ENCODE measurements around the gene WARS2.

WARS2 gene

DNA sequence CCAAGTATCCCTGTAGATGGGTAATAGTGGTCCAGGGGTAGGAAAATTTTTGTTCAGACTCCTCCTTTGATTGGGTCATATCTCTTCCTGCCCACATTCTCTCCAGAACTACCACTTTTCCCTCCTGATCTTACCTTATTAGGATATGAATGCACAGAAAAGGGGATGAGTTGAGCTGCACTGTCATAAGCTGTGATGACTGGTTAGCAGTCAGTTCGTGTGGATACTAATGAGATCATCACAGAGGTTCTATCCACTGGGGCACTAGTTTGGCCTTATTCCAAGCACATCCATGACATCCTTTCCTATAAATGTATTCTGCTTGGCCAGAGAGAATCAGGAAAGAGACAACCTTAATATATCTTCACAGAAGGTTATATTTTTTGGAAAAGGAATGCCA is 130.3 kb downstream of the WARS2 start:
- no peak for DNase-seq

DNA sequence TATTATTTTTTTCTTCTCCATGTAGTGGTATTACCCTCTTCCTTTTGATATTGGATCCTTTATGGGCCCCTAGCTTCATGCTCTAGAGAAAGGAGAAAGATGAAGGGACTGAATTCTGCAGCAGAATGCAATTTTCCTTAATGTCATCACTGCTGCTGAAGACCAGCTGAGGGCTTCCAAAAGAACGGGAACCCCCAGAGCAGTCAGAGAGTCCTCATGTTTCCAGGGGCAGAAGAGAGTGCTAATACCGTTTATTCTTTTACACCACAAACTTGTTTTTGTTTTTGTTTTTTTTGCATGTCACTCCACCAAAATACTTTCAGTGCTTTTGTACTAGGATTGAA is 131.2 kb downstream of the WARS2 start:
- no peak for DNase-seq

DNA sequence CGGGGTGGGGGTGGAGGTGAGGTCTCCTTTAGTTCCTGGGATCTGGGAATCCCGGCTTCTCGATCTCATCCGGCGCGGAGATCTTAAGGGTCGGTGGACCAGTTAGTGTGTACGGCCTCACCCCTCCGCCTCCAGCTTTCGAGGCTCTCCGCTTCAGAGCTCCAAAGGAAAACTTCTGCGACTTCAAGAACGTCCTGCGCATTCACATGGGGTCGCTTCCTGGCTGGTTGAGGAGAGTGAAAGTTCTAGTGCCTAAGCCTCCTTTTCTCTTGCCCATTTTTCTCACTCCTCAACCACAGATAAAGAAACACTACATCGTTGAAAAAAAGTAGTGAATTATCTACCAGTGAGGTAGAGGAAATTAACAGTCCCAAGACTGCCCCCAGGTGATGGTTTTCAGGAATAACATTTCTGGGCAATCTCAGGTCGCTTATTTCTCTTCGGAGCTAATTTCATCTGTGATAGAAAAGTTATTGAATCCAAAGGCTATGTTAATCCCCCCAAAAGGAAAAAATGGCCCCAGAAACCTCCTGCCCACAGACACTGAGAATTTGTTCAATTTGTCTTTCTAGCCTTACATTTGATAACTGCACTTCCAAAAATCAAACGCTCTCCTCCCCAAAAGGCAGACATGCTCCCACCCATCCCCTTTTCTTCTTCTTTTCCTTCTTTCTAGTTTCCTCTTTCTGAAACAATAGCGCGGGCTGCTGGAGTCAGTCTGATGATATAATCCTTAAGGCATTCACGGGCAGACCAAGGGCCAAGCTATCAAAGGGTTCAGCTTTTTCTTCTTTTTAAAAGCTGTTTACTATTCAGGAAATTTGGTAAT is 131.8 kb downstream of the WARS2 start:
- DNase-seq = peak; percentile 4

DNA sequence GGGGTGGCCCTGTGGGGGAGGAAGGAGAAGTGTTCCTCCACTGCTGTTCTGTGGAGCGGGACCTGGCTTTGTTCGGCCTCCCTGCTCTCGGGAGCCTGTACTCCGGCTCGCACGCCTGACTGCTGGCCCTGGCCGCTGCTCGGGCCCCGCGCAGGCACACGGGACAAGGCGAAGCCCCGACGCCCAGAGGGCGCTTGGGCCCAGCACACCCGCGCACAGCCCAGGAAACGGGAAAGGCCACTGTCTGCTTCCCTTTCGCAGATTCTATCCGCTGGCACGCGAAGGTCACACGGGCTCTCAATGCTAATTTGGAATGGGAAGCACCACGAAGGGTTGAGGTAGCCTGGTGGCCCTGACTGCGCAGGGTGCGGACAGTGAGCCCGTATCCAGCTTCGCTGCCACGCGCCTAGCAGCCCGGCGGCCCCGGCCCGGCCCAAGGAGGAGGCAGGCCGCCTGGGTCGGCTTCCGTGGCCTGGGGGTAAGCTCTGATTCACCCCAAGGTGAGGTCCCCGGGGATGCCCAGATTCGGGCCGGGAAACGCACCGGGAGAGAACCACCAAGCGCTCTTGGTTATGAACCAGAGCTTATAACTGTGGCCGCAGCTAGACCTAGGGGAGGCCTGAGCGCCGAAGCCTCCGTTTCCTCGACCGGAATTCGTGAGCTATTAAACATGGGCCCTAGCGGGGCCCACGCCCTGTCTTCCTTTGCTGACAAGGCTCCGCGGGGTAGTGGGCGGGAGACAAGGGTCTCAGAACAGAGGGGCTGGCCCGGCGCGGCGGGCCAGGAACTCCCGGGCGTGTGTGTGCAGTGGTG is 132.6 kb downstream of the WARS2 start:
- DNase-seq = no peak

DNA sequence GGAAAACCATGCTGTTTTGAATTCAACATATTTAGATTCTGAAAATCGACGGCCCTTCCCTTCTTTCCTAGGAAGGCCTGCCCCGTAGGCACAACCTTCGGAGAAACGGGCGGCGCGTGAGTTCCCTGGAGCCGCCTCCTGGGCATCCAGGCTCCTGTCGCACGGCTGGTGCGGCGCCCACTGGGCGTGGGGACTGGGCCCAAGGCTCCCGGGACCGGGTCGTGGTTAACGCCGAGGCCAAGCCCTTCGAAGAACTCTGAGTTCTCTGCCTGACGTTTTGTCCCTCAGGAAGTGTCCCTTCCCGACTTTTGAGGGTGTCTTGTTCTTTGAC is 133.1 kb downstream of the WARS2 start:
- DNase-seq = no peak

DNA sequence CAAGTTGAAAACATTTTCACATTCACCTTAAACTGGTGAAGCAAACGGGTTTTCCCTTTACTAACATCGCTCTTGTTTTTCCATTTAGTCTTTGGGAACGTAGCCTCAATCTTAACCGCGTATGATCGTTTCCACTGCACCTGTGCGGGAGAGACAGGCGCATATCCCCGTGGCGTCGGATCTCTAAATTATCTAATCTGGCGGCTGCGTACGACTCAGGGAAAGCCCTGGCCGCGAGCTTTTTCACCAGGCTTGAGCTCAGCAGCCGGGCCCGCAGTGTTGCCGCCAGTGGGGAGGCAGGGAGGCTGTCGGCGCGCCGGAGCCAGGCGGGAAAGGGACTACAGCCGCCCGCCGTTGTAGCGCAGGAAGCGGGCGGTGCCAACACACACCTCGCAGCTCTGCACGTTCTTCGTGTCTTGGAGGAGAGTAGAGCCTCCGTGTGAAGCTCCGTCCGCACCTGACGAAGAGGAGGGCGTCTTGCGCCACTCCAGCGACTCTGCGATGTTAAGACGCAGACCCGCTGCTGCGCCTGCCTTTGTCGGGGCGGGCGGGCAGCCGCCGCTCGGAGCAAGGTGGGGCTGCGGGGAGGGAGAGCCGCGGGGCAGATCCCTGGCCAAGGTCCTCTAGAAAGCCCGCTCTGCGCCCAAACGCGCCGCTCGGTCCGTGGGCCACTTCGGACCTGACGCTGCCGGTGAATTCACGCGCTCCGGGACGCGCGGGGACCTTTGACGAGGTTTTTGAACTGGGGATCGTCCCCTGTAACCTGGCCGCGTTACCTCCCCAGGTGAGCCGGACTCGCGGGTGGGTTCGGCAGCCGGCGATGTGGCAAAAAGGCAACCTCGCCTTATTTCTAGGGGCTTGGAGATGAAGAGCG is 133.8 kb downstream of the WARS2 start:
- no peak for DNase-seq

DNA sequence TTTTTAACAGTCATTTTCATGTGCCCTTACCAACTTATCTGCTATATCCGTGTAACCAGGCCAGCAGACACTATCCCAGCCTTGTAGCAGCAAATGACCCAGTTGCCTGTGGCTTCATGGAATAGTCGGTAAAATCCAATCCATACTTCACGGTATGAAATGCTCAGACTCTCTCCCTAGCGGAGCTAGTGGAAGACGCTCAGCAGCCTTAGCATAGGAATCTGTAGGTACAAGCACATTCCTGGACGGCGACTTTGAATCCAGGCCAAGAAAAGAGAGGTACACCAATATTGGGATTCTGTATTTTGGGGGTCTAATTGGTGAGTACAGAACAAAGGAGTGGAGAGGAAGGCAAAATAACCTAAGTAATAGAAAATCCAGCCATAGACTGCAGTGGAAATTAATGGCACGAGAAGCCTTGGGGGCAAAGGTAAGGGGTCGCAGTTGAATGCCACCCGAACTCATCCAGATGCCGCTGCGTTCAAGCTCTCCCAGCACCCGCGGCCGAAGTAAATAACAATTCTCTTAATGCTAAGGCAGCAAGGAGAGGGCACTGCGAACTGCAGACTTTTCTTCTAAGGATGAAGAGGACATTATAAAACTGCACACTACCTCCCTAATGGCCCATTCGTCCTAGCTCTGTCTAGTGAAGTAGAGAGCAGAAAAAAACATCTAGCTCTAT is 134.6 kb downstream of the WARS2 start:
- DNase-seq = no peak

DNA sequence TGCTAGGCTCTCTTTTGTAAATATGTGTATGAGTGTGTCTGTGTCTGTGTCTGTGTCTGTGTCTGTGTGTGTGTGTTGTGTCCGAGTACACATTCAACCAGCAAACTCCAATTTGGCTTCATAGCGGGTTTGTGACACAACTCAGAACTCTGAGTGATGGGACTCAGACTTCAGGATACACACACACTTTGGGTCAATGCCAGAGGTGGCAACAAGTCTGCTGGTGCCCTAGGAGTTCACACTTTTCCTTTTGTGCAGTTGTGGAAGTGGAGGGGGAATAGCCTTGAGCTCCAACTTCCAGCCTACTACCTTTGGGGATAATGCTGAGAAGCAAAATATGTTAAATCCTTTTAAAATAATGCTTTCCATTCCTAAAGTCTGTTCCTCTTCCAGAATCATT is 135.7 kb downstream of the WARS2 start:
- no peak for DNase-seq

DNA sequence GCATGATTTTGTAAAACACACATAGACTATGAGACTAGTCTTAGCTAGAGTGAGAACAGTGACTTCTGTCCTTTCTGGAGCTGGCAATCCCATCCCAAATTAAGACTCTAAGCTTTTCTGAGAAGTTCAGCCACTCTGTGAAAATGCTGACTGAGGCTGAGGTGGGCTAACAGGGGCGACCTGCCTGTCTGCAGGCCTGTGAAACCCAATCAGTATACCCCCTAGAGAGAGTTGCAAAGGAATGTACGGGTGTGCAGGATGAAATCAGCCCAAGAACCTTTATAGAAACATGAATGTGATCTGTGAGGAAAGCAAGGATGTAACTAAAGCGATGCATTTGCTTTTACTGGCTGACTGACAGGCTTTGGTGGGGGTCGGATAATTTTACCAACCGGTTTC is 136.3 kb downstream of the WARS2 start:
- DNase-seq = no peak

DNA sequence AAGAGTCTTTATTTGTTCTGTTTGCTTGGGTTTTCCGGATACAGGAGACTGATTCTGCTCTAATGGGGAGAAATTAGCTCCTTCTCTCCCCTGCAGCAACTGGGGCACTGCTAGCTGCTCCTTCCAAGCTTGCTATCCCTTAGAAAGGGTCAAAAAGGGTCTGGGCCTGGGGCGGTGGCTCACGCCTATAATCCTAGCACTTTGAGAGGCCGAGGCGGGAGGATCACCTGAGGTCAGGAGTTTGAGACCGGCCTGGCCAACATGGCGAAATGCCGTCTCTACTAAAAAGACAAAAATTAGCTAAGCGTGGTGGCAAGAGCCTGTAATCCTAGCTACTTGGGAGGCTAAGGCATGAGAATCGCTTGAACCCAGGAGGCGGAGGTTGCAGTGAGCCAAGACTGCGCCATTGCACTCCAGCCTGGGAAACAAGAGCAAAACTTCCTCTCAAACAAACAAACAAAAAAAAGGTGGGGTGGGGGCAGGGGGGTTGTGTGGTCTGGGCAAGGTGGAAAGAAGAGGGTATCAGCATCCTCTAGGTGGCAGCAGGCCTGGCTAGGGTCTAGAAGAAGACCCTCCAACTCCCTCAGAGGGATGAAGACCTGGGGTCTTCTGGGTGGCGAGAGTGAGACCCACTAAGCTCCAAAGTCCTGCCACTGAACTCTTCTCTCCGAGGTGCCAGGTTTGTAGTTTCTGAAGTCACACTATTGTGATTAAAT is 136.9 kb downstream of the WARS2 start:
- DNase-seq = no peak

DNA sequence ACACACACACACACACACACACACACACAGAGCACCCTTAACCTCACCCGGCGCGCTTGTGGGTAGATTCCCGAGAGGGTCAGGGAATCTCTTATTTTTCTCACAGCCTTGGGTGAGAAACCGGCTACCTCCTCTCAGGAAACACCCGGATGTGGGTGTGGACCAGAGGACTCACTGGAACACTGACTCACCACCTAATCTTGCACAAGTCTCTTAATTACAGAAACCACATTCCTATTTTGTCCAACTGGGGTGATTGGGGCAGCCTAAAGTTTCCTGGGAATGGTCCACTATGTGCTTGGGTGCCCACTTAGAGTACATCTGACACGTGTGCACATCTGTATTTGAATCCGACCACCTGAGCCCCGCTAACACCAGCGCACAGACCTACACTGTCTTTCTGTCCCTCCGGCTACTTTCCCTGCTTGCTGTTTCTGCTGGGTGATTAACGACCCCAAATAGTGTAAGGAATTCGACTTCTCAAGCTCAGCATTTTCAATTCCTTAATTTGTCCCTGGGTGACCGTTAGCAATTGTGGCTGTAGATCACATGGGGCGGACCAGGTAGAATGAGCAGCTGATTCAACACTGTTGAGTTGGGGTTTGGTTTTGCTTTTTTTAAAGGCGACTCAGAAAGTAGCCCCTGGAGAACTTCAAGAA is 138.3 kb downstream of the WARS2 start:
- no peak for DNase-seq

DNA sequence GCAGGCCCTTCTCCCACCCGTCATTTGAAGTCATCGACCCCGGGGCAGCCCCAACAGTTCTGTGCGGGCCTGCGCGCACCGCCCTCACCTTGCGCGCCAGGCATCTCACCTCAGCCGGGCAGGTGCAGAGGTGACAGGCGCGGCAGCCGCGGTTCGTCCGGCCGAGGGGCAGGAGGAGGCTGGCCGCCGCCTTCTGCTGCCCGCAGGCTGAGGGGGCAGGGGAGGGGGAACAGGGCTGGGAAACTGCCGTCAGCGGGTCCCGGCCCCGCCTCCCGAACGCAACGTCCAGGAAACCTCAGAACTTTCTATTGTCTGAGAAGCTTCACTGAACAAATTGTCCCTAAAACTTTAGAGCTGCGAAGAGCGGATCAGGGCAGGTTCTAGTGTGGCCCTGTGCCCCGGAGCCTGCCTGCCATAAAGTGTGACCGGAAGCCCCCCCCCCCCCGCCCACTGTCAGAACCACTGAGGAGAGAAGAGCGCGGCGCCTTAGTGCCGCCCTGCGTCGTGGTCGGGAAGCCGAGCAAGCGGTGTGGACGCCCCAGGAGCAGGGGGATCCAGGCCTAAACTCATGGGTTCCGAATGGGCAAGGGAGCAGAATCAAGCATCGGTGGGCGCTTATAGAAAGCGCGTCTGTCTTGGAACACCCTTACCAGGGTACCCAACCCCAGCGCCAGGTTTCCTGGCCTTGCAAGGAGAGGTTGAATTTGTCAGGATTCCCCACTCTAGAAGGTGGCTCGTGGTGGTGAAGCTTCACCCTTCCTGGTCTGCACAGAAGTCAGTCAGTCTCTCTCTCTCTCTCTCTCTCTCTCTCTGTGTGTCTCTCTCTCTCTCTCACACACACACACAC is 139.0 kb downstream of the WARS2 start:
- no peak for DNase-seq

DNA sequence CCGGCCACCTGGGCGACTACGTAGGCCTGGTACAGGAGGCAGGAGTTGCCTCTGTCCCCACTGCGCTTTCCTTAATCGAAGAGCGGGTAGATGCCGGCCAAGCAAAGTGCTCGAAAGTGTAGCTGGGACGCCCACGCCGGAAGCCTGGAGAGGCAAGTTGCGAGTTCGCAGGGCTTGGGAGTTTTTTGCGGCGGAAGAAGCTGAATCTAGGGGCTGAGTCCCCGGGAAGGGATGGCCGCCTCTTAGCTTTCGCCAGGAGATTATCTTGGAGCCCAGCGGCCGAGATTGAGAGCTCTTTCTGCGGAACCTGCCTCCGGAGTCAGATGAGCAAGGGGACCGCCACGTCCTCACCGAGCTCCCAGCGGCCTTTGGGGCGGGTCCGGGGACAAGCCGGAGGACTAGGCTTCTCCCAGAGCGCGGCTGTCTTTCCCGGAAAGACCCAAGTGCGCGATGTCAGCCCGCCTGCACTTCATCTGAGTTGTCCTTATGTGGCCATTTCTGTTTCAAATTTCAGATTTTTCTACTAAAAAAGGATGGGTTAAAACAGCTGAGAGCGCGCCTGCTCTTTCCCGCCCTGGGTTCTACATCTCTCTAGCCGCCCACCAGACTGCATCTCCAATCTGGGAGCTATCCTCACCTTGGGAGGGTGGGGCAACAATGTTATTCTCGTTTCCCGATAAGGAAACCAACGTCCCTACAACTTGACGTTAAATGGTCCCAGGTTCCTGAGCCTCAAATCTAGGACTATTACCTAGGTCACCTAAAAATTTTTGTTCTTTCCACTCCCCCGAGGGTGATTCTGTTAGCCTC is 139.9 kb downstream of the WARS2 start:
- DNase-seq = no peak

DNA sequence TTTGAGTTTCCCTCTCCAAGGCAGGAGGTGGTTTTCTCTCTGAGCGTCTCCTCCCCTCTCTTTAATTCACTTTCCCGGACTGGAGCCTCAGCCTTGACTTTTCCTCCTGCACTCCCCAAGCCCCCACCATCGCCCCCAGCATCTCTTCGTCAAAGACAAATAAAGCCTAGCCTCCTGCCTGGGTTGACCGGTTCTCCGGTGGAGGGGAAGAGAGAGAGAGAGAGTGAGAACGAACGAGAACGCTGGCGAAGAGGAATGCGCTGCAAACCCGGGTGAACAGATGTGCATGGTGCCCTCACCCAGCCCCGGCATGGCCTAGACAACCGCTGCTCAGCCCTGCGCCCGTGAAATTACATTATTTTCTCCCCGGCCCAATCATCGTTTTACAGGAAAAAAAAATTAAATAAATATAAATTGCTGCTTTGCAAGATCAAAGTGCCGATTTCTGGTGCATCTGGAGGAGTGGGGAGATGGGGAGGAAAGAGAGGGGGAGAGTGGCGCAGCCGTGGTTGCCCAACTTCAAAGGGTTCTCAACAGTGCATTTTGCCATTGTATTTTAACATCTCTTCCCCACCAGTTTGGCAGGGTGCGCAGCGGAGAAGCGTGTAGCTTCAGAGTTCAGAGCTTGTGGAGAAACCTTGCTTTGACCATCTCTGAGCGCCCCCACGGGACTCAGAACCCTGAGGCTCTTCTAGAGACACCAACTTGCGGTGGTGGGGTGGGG is 140.9 kb downstream of the WARS2 start:
- DNase-seq = no peak

DNA sequence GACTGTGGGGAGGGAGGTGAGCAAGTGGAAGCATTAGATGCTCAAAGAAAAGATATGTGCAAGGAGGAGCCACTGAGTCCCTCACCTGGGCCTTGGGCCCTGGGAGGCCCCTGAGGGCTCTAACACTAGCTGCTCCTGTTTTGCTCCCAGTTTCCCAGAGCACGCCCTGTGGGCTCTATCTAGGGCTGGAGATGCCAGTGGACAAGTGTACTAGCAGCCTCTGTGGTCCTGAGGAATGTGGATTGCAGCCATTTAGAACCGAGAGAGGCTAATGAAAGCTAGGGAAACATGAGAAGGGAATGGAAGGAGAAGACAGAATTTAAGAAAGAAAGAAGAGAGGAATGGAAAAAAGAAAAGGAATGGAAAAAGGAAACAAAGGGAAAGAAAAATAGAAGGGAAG is 142.3 kb downstream of the WARS2 start:
- DNase-seq = no peak

DNA sequence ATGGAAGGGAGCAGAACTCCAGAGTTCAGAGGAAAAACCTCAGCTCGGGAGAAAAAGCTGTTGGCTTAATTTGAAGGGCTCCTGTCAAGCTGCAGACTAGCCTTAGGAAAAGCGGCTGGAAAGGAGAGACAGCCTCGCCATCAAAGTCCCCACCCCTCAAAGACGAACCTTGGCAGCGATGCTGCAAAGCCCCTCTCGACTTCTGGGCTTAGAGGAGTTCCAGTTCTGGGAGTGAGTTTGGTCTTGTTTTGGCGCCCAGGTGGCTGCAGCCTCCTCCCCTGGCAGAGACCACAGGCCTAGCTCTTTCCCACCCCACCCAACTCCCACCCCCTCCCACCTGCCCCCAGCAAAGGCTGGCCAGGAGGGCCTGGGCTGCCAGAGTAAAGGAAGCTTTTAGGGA is 143.2 kb downstream of the WARS2 start:
- no peak for DNase-seq

DNA sequence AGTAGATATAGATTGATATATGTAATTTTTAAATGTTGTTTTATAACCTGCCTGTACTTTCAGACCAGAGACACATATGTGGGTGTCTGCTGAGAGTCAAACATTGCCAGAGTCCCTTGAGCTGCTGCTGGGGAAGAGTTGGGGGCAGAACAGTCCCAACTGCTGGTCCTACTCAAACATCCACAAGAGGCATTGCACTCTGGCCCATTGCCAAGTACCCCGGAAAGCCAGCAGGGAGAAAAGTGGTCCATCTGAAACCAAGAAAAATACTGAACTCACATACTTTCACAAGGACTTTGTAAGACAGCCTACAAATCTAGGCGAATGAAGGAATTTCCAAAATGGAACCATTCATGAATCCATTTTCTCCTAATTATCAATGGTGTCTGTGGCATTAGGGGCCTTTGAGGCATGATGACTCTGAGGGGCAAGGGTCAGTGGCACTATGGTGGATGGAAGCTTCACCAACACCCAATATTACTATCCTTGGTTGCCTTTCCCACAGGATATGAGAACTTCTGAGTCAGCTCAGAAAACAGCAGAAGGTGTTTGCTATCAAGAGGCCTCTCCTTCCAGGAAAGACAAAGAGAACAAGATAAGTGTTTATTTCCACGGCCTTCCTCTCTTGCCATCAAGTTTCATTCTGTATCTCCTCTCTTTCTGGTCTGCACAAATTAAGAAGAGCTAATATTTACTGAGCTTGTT is 145.0 kb downstream of the WARS2 start:
- DNase-seq = no peak

DNA sequence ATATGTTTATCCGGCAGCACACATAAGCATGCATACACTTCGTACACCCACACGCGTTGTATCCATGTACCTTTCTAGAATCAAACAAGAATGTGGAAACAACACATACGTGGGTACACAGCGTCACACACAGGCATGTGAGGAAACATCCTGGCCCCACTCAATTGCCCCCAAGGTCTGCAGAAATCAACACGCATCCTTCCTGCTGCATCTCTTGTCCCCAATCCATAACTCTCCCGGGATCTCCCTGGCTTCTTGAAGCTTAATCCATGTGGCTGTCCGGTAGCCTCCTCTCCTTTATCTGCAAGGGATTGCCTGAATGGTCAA is 146.8 kb downstream of the WARS2 start:
- no peak for DNase-seq
